ENCODE measurements around the gene HNRNPH1. TPM values are rescaled to one million over a fixed set of nuclear protein-coding genes. Genes with fewer than 3 reads are reported as not detected.
A peak's percentile ranks its signal among the peaks of the same experiment; 100 is the strongest.

Gene HNRNPH1
- total and polyA plus RNA-seq, 2 of the 8 experiments (the other 6 are each of a cell fraction or from before 2014, with no cell fraction given): 170 to 735 TPM

DNA sequence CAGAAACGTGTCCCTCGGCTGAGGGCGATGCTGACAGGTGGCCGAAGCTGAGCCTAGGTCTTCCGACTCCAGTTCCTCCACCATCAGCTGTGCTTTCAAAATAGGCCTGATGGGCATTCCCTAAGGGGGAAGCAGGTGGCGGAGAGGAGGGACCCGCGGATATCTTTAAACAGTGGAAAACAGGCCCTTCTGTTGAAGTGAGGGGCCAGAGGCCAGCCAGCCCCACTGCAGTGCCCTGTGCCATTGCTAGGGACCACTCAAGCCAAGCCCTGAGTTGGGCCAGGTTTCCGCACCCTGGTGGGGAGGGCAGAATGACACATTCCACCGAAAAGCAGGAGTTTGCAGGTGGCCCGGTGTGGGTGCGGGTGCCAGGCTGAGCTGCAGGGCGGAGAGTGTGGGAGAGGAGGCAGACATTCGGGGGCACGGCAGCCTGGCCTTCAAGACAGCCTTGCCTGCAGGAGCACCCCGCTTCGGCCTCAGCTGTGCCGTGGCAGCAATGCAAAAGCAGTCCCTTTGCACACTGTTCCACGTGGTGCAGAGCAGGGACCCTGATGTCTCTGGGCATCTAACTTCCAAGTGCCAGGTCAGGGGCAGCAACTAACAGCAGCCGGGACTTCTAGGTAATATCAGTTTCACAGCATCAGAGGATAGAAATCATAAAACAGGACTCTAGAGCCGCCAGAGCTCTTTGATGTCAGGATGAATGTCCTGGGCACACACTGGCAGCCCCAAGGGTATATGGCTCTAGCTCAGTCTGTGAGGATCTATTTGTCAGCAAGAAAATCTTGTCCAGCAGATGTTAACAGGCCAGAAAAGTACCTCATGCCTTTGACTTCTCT, 17.2 kb downstream of the HNRNPH1 start (continued):
- TF ChIP-seq POLR2A (IDR thresholded peaks at IDR 0.05; ENCODE audit: control extremely low read depth in 1 of 2, low read depth in 2 of 2, low read length in 2 of 2): peak in 1 of 2 experiments; percentile 25; a peak in 1 of 3 replicates
- no peak for TF ChIP-seq BACH1 (IDR thresholded peaks at IDR 0.05; ENCODE audit: low read length)
- TF ChIP-seq CHD2 (IDR thresholded peaks at IDR 0.05; ENCODE audit: low read length): no peak

Data from H1 (cell line).